SK-MEL-5 (cell line): ENCODE measurements around the gene EEF2K. TPM values are rescaled to one million over a fixed set of nuclear protein-coding genes. Genes with fewer than 3 reads are reported as not detected.
"Not testable (repeated sequence)": the region's sequence is repeated elsewhere in the genome, so short reads cannot be mapped to it uniquely, and the experiment has no call there.

Experiments
- DNase-seq: peaks from one replicate; pipeline ENCODE4 v3.0.0-alpha.2; 2016; ENCODE audit warnings: low read depth, low spot score
- in situ Hi-C: cut with HindIII; loops from 2 replicates; pipeline ENCODE4 v1.10.0; 2016; ENCODE audit warnings: low sequenced_read_pairs, high pct_unique_total_duplicates, low pct_unique_long_range_greater_than_20kb
- polyA plus RNA-seq, 2 experiments: library from polyadenylated mRNA; depleted of rRNA; stranded (reverse); fragments of >200 nt; gene quantifications; 2 replicates each; pipeline ENCODE4 v1.2.3, GENCODE V29; 2015
- total RNA-seq: library from RNA; depleted of rRNA; stranded (reverse); fragments of >200 nt; shearing (Covaris generic); gene quantifications from 2 replicates; pipeline ENCODE4 v1.2.3, GENCODE V29; 2014; rRNA removed

EEF2K gene
- total RNA-seq, result 18.1 and 18.5 TPM in 2 replicates
- 14.3 and 18.9 TPM in 2 replicates for polyA plus RNA-seq (2015; cell fraction: cytosol; rRNA removed)
- polyA plus RNA-seq (2015; cell fraction: nucleus; rRNA removed), result 17.3 and 18.5 TPM in 2 replicates

DNA sequence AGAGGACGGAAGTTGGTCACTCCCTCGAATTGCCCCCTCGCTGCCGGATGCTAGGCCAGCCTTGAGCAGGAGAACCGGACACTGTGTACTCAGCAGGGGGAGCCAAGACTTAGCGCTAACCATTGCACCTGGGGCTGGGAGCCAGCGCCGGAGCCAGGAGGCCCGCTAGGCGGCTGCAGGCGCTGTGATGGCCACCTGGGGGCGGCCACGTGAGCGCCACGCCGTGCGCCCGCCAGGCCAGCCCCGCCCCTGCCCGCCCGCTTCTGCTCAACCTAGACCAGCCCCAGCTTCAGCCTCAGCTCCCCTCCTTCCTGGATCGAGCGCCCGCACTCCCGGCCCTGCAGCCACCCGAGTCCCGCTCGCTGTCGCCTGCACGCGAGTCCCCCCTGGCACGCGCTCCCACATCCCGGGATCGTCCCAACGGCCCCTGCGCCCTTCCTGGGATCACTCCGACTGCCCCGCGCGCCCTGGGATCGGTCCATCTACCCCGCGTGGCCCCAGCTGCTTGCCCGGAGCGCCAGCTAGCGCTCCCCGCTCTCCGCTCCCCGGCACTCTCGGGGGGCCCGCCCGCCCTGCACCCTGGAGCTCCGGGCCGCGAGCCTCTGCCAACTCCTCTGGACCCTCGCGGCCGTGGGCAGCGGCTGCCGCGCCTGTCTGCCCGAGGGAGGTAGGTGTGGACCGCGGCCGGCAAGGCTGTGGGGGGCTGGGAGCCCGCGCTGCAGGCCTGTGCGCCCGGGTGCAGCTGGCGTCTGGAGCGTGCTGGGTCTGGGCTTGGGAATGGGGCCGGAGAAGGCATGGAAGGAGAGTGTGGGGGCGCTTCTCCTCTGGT, at the start of gene EEF2K:
Gene EEF2K (plus strand): TSS at position 266 of the 829 bp plus-strand sequence. CDS start 19,452 bp downstream, outside the sequence.
- in situ Hi-C loops, result no loop called here
- DNase-seq, result peak; percentile 94

GRCh38 chr16:22161401-22161800, 44.7 kb upstream of the EEF2K start:
- DNase-seq, result no peak
- in situ Hi-C loops, result no loop called here

DNA sequence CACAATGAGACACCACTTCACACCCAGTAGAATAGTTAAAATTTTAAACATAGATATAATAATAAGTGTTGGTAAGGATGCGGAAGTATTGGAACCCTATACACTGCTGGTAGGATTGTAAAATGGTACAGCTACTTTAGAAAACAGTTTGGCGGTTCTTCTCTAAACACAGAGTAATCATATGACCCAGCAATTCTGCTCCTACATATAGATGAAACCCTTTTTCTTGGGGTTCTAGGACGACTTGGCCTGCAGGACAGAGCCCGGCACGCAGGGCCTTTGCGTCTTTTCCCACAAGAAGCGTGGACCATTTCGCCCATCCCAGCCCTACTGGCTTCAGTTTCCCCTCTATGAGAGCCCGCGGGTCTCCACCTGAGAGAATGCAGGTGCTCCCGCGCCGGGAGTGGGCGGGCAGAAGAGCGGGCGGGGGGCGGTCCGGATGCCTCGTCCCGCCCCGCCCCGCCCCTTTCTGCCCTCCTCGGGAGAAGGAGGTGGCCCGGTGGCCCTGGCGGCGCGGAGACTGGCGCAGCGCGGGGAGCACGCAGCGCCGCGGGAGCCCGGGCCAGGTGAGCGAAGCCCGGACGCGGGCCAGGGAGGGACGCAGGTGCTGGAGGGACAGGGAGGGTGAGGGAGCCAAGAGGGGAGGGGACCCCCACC, 44.0 kb upstream of the EEF2K start, which contains the start of gene SDR42E2:
Gene SDR42E2 (plus strand): TSS at position 508 of the 657 bp plus-strand sequence. CDS start 3,077 bp downstream, outside the sequence.
- no peak for DNase-seq

DNA sequence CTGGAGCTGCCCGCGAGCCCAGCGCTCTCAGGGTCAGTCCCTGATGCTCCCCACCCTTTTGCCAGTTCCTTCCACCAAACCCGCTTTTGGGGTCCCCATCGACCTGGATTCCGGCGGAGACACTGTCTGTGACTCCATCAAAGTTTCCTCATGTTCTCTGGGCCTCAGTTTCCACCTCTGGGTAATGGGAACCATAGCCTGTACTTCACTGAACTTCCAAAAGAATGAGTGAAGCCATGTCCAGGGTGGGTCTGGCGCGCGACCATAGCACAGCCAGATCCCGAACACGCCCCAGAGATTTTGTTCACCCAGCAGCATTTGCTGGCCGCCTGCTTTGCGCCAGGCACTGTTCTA, 43.4 kb upstream of the EEF2K start:
- in situ Hi-C loops, result no loop called here
- DNase-seq, result no peak

More for the DNA sequence above, 44.0 kb upstream of the EEF2K start, which contains the start of gene SDR42E2:
- in situ Hi-C loops, result no loop called here

- no peak for DNase-seq
- in situ Hi-C loops, result no loop called here
Observed at GRCh38 chr16:22163806-22164205, 42.3 kb upstream of the EEF2K start.

DNA sequence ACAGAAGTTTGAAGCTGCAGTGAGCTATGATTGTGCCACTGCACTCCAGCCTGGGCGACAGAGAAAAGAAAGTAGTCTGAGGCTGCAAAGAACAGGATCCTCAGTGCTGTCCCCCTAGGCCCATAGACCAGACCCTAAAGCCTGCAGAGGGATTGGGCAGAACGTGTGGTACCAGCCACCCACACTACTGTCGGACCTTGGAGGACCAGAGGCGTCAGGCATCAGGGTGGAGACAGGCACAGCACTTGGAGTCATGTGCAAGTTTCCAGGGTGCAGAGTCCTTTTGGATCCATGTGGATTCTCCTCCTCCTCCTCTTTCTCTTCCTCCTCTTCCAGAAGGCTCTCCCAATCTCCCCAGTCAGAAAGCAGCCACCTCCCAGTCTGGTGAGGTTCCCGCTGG, 41.6 kb upstream of the EEF2K start:
- DNase-seq, result no peak
- in situ Hi-C loops, result no loop called here

- no peak for DNase-seq
- in situ Hi-C loops, result no loop called here
Observed at GRCh38 chr16:22165508-22166285, 40.4 kb upstream of the EEF2K start.

GRCh38 chr16:22171953-22172352, 34.1 kb upstream of the EEF2K start:
- in situ Hi-C loops, result no loop called here
- no peak for DNase-seq

- DNase-seq, in situ Hi-C loops: not testable (repeated sequence)
Observed at GRCh38 chr16:22172642-22173041, 33.4 kb upstream of the EEF2K start.

GRCh38 chr16:22174642-22175041, 31.4 kb upstream of the EEF2K start:
- in situ Hi-C loops, result no loop called here
- no peak for DNase-seq

DNA sequence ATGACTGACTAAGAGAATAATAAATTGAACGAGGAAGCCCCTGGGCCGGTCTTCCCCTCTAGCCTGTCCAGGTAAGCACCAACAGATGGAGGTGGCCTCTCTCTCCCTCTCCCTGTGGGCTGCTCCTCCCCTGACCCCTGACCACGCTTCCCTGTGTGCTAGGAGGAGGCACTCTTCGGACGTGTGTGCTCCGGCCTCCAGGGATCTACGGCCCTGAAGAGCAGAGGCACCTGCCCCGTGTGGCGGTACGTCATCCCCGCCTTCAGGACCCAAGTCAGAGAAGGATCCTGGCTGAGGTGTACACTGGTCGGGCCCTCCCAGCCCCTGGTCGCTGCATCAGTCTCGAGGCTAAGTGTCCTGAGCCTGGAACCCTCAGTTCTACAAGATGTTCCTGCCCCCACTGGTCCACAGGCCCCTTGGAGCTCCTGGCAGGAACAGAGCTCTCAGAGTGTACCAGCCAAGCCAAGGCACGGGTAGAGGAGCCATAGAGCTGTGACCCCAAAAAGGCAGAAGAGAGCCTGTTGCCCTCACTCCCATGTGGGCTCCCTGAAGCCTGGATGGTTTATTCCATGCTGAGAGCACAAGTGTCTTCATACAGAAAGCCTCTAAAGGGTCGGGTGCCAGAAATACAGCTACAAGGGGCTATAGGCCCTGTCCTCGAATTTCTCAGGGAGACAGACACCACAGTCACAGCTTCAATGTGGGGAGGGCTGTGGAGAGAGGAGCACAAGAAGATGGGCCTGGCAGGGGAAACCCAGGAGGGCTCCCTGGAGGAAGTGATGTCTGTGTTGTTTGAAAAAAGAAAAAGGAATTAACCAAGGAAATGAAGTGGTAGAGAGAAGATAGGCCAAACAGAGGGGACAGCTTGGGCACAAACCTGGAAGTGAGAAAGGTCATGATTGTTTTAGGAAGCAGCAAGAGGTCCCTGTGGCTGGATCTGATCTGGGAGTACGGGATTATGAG, 27.8 kb upstream of the EEF2K start:
- no peak for DNase-seq
- in situ Hi-C loops, result no loop called here

- in situ Hi-C loops, result loop anchor here (10.0 kb wide), 1 partner anchor 97 kb away; no protein-coding TSS in a partner anchor
Observed at GRCh38 chr16:22181426-22181825, 24.7 kb upstream of the EEF2K start.

DNA sequence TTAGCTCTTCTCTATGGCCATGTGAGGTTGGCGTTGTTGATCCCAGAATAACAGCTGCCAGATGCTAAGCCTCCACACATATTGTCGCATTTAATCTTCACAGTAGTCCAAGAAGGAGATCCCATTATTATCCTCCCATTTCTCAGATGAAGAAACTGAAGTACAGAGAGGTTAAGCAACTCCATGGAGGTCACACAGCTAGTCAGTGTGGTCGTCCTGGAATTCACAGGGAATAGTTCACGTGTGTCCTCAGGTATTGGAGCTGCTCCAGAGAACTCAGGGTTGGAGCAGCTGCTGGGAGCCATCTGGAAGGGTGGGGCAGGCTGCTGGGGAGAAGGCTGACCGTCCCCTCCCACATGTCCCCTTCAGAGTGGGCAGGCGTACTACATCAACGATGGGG, 24.2 kb upstream of the EEF2K start:
- DNase-seq, result no peak
- in situ Hi-C loops, result loop anchor here (10.0 kb wide), 1 partner anchor 97 kb away; no protein-coding TSS in a partner anchor

More at GRCh38 chr16:22181426-22181825, 24.7 kb upstream of the EEF2K start:
- no peak for DNase-seq

DNA sequence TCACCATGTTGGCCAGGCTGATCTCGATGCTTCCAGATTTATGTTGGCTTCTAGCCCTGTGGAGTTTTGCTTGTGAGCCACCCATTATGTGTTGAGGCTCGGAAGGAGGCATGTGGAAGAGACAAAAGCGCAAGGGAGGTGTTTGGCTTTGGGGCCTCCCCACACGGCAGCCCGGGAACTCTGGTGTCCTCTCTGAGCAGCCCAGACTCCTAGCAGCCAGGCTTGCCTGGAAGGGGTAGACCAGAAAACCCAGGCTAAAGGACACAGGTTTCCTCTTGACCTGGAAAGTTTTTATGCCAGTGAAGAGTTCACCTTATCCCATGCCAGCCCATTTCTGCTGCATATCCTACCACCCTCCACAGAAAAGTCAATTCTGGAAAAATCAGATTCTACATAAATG, 22.7 kb upstream of the EEF2K start:
- in situ Hi-C loops, result loop anchor here (10.0 kb wide), 1 partner anchor 99 kb away; no protein-coding TSS in a partner anchor
- no peak for DNase-seq

DNA sequence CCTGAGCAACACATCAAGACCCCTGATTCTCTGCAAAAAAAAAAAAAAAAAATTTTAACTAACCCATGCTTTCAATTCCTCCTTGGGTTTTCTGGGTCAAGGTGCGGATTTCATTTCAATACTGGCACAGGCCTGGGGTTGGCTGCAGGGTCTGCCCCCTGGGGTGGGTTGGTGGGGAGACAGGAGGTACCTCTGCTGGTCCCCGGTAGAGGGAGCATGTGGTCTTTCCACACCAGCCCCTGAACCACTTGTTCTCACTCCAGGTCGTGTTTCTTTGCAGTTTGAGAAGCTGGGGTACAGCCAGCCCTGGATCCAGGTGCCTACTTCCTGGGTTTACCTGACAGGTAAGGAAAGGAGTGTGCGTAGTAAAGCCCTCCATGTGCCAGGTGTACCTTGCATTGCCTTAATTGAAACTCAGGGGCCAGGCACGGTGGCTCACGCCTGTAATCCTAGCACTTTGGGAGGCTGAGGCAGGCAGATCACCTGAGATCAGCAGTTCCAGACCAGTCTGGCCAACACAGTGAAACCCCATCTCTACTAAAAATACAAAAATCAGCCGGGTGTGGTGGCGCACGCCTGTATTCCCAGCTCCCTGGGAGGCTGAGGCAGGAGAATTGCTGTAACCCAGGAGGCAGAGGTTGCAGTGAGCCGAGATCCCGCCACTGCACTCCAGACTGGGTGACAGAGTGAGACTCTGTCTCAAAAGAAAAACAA, 22.0 kb upstream of the EEF2K start:
- in situ Hi-C loops, result loop anchor here (10.0 kb wide), 1 partner anchor 99 kb away; no protein-coding TSS in a partner anchor
- no peak for DNase-seq

- no peak for DNase-seq
- in situ Hi-C loops, result loop anchor here (10.0 kb wide), 1 partner anchor 100 kb away; no protein-coding TSS in a partner anchor
Observed at GRCh38 chr16:22184615-22184968, 21.5 kb upstream of the EEF2K start.
